Measurements from ENCODE around the gene FCGR1A.
"Not testable (repeated sequence)": the region's sequence is repeated elsewhere in the genome, so short reads cannot be mapped to it uniquely, and the experiment has no call there.

FCGR1A gene

DNA sequence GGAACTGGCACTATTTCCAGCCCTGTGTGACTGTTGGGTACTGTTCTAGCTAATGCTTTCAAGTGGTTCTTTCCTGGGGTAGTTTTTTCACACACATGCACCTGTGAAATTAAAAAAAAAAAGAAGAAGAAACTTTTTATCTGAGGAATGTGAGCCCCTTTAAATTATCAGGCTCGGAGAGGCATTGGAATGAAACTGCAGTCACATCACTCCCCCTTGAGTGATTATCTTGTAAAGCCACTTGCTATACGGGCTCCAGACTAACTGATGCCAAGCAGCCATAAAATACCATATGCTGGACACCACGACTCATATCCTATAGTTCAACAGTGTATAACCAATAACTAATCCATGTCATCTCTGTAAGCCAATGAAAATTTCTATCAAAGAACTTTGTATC lies 5.4 kb upstream of the FCGR1A start:
- DNase-seq (ENCODE audit: low read depth), result not testable (repeated sequence)

DNA sequence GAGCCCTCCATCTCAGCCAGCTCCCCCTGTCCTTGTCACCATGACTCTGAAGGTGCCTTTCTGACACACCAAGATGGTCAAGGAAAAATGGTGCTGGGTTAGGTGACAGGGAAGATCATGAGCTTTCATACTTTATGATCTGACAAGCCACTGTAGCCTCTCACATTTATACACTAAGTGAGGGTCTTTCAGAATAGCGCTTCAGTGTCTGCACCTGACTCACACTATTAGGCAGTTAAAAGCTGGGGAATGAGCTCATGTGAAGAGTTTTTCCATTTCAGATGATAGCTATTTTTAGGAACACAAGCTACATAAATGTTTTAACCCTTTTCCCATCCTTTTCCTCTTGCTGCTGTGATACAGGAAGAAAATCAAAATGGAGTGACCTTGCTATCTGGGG lies 4.2 kb upstream of the FCGR1A start:
- not testable (repeated sequence) for DNase-seq (ENCODE audit: low read depth)

DNA sequence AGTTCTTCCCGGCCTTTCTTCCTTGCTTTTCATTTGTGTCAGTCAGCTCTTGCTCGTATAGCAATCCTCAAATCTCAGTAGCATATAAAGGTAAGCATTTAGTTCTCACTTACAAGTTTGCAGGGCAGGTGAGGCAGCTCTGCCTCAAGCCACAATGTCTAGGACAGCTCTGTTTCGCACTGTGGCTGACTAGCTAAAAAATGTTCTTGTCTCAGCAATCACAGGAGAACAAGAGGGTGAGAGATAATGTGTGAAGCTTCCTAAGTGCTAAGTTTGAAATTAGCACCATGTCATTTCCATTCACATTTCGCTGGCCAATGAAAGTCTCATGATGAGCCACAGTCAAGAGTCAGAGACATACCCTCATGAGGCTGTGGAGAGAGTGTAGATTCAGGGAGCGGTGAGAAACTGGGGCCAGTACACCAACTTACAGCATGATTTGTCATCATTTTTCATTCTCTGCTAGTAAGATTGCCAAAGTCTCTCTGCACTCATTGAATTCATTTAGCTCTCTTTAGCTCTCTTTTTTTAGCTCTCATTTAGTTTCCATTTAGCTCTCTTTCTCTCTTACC lies 995 bp upstream of the FCGR1A start:
- DNase-seq (ENCODE audit: low read depth), result not testable (repeated sequence)

DNA sequence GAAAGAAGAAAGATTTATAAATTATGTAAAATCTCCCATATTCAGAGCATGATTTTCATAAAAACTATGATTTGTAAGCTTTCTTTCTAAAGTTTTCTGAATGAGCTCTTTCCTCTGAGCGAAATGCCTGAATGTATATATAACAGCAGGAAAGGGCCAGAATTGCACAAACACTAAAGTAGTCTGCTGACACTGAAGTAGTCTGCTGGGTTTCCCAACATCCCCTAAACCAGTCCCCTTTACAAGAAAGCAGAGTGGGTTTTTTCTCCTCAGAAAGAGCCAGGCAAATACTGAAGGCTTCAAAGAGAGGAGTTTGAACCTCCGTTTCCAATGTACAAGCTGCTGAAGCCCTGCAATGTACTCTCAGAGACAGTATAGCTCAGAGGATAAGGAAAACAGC lies 795 bp downstream of the FCGR1A start:
- not testable (repeated sequence) for DNase-seq (ENCODE audit: low read depth)

DNA sequence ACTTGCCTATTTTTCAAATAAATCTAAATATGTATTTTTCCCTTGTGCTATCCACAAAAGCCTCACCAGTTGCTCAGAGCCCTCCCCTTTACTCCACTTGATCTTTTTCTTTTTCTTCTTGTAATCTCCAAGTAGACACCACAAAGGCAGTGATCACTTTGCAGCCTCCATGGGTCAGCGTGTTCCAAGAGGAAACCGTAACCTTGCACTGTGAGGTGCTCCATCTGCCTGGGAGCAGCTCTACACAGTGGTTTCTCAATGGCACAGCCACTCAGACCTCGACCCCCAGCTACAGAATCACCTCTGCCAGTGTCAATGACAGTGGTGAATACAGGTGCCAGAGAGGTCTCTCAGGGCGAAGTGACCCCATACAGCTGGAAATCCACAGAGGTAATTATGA lies 1.4 kb downstream of the FCGR1A start:
- not testable (repeated sequence) for DNase-seq (ENCODE audit: low read depth)

DNA sequence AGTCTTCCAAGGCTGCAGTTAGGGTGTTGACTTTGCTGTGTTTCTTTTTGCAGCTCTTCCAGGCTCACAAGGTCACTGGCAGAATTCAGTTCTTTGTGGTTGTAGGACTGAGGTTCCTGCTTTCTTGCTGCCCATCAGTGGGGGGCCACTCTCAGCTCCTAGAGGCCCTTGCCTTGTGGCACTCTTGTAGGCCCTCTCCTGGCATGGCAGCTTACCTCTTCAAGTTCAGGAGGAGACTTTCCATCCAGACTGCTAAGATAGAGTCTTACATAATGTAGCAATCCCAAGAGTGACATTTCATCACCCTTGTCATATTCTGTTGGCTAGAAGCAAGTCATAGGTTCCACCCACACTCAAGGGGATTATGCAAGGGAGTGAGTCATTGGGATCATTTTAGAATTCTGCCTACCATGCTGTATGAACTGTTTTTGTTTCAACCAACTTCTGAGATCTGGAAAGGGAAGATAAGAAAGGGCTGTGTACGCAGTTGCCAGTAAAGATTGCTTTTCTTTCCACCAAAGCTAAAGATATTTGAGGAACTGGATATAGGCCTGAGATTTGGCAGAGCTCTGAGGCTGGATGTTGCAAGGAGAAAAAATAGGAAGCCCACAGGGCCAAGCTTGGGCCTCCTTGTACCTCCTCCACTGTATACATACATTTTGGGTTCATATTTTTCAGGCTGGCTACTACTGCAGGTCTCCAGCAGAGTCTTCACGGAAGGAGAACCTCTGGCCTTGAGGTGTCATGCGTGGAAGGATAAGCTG lies 5.4 kb downstream of the FCGR1A start:
- DNase-seq (ENCODE audit: low read depth), result not testable (repeated sequence)

DNA sequence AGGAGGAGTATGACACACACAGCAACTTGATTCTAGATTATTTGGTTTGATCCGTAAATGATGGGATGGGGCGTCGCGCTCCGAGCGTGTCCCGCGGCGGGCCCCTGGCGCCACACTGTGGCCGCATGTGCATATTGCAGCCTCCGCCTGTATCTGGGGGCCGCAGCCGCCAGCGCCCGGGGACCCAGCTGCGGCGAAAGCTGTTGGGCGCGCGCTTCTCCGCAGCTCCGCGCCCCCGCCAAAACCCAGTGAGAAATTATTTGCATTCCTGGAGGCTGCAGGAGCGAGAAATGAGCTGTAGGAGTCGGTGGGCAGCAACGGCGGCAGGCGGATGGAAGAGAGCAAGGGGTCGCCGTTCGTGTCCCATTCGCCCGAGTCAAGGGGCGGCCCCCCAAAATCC lies 10.0 kb downstream of the FCGR1A start:
- peak; percentile 40 for DNase-seq (ENCODE audit: low read depth)

DNA sequence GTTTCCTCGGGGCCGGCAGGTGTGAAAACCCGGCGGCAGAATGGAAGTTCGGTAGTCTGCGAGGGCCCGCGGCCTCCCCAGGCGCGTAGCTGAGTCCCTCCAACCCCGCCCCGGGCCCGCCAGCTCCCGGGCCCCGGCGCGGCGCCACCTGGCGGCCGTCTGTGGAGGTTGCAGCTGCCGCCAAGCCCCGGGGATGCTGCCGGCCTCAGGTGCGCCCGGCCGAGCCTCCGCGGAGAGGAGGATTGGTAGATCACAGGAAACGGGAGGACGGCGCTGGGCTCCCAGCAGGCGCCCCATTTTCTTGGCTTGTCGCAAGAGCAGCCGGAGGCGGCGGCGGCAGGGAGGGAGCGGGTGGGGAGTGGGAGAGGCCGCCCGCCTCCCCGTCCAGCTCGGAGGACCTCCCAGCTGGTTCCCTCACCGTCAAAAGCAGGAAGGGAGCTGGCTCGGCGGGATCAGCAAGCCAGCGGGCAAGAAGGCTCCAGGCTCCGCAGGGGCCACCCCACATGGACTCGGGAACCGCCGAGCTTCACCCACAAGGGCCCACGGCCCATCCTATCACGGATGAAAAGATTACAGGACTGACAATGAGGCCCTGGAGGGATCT lies 10.5 kb downstream of the FCGR1A start:
- DNase-seq (ENCODE audit: low read depth), result peak; percentile 69

DNA sequence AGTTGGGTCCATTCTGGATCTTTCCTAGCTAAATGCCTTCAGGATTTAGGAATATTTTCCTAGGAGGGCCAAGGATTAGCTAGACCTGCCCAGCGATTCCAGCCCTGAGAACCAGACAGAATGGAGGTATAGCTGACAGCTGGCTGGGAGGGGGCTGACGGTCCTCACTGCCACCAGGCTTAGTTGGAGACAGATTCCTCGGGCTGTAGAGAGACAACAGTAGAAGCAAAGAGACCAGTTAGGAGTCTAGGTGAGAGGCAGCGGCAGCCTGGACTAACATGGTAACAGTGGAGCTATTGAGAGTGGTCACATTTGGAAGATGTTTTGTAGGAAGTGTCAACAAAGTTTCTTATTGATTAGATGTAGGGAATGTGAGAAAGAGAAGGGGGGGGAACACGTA lies 11.4 kb downstream of the FCGR1A start:
- DNase-seq (ENCODE audit: low read depth), result not testable (repeated sequence)

DNA sequence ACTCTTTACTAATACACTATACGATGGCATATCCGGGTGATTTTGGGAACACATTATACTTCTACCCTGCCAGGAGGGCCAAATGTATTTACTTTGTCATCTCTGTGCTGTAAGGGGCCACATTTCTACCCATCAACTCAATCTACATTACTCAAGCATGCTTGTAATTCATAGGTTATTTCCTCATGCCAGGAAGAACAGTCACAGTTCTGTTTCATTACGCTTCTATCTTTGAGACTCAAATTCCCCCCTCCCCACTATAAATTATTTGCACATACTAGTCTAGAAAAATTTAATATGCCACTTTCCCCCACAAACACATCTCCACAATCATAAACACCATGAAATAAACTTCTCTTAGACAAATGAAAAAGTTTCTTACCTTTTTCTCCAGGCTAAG lies 19.1 kb downstream of the FCGR1A start:
- DNase-seq (ENCODE audit: low read depth), result not testable (repeated sequence)

DNA sequence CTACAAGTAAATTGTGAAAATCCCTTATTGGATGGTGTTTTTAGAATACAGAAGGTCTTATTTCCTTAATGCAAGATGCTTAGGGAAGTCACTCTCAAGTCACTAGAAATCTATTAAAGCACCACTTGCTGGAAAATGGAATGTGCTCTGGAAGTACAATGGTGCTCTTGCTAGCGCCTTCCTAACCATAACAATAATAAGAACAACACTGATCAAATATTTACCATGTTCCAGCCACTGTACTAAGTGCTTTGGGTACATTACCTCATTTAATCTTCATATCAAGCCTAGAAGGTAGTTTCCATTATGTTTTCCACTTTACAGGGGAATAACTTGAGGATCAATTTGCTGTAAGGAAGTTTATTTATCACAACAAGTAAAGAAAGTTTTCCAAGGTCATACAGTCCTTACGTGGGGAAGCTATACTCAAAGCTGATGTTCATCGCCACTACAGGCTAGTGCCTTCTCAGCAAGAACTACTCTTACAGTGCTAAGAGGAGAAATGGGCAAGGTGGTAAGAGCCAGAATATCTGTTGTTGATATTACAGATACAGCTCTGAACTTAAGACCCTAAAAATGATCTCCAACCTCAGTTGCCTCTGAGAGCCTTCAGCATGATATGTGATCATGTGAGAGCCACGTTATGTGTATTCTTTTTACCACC lies 22.1 kb downstream of the FCGR1A start:
- not testable (repeated sequence) for DNase-seq (ENCODE audit: low read depth)

DNA sequence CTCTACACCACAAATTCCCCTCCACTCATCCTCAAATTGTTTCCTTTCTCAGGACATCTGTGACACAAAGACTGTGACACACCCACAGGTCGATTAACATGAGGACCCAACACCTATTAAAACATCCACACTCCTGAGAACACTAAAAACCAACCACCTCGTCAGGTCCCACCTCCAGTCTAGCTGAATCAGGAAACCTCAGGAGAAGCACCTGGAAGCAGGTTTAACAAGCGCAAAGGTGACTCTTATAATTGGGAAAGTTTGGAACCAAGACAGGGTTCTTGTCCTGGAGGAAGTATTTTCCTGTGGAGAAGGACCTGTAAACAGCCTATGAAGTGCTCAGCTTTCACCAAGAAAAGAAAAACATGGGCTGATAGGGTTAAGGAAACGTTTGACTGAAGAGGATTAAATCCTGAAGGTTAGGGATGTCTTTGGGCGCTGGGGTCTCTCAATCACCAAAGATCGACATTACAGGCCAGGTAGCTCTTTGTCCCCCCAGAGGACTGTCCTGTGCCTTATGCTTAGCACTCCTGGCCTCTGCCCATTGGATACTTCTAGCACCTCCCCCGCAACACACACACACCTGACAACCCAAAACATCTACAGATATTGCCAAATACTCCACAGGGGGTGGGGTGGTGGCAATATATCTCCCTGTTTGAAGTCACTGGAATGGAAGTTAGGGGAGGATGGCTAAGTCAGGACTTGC lies 28.4 kb downstream of the FCGR1A start:
- DNase-seq (ENCODE audit: low read depth), result not testable (repeated sequence)

DNA sequence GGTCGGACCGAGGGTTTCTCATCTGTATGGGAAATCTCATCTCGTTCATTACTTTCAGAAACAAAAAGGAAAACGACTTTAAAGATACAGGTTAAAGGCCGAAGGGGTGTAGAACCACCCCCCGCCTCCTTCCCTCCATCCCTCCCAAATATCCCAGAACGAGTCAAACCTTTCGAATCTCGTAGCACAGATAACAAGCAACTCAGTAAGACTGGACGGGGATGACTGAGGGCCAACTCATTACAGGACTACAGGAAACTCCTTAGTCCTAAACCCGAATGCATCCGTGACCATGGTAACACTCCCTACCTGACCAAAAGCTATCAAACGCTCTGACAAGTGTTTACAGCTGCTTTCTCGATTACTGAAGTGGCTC lies 29.0 kb downstream of the FCGR1A start:
- DNase-seq (ENCODE audit: low read depth), result not testable (repeated sequence)

DNA sequence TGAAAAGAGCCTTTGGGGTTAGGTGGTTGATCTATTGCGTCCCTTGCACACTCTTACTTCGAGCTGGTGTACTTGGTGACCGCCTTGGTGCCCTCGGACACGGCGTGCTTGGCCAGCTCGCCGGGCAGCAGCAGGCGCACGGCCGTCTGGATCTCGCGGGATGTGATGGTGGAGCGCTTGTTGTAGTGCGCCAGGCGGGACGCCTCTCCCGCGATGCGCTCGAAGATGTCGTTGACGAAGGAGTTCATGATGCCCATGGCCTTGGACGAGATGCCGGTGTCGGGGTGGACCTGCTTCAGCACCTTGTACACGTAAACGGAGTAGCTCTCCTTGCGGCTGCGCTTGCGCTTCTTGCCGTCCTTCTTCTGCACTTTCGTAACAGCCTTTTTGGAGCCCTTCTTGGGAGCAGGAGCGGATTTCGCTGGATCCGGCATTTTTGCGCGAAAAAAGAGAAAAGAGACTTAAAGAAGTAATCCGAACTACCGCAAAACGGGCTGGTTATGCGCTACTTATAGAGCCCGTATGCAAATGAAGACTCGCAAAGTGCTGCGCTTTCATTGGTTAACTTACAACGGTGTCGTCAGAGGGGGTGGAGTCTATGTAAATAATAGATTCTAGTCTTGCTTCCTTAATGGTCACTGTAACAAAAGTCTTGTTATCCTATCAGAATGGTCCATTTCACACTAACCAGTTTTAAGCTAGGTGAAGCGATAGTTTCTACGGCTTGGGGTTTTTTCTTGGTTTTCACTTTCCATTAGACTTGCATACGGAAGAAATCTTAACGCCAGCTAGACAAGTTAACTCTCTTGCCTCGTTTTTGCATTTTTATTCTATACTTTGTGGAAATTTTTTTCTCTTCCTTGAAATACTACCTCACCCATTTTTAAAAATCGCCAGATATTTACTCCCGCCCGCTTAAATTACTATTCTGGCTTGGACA lies 29.7 kb downstream of the FCGR1A start:
- peak; percentile 52 for DNase-seq (ENCODE audit: low read depth)

DNA sequence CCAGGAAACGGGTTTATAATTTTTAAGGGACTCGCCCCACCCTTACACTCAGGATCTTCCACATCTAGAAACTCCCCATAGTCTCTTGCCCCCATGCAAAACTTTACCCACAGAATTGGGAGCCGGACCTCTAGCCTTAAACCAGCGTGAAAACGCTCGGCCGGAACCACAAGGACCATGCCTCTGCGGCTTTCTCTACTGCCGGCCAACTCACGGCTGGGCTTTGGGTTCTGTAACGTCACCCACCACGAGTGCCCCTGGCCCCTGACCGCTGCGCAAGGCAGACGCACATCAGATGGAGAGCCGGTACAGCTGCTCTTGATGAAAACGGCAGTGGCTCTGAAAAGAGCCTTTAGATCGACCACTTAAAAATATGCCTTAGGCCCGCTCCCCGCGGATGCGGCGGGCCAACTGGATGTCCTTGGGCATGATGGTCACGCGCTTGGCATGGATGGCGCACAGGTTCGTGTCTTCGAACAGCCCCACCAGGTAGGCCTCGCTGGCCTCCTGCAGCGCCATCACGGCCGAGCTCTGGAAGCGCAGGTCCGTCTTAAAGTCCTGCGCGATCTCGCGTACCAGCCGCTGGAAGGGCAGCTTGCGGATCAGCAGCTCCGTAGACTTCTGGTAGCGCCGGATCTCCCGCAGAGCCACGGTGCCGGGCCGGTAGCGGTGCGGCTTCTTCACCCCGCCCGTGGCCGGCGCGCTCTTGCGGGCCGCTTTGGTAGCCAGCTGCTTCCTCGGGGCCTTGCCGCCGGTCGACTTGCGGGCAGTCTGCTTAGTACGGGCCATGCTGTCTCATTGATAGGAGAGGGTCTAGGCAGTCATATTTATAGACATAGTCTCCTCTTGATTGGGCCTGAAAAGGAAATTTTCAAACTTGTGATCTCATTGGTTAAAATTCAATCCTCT lies 30.7 kb downstream of the FCGR1A start:
- not testable (repeated sequence) for DNase-seq (ENCODE audit: low read depth)

DNA sequence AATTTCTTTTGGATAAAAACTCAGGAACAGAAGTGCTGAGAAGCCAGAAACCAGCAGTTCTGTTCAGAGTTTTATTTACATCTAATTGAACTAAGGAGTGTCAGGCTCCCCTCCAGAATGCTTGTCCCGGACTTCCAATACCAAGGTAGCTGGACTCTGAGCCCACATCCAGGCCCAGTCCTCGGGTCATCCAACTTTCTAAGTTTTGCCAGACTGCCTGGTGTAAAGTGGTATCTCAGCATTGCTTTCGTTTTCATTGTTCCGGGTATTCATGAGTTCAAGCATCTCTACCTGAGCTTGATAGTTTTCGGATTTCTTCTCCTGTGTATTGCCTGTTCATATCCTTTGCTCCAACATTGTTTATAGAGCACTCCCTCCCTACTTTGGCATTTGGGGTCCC lies 37.9 kb downstream of the FCGR1A start:
- not testable (repeated sequence) for DNase-seq (ENCODE audit: low read depth)

DNA sequence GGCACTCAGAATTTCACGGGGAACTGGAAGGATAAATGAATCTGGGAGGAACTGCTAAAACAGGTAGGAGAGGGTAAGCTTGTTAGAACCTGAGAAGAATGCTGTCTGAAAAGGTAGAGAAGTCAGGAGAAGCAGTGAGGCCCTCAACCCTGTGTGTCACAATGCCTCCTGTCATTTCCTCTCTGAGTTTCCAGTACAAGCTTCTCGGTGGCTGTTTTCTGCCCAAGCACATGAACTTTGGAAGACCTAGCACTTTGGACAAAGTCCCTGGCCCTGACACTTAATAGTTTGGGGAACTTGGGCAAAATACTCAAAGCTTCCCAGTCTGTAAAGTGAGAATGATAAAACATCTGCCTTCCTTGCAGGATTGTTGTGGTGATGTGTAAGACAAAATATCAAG lies 44.1 kb downstream of the FCGR1A start:
- DNase-seq (ENCODE audit: low read depth), result not testable (repeated sequence)

DNA sequence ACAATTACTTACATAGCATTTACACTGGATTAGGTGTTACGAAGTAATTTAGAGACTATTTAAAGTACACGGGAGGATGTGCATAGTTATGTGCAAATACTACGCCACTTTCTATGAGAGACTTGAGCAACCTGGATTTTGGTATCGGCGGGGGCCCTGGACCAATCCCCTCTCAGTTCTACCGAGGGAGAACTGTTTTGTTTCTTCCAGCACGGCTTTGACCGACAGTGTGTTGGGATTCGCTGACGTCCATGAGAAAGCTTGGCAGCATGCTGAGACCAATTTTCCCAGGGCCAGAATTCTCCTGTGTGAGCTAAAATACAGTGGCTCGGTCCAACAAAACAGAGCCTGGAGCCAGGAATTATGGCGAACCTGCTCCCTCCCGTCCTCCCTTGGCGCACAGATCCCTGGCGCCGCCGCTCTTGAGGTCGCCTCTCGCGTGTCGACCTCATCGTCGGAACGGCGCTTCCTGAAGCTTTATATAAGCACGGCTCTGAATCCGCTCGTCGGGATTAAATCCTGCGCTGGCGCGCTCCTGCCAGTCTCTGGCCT lies 49.3 kb downstream of the FCGR1A start:
- not testable (repeated sequence) for DNase-seq (ENCODE audit: low read depth)

DNA sequence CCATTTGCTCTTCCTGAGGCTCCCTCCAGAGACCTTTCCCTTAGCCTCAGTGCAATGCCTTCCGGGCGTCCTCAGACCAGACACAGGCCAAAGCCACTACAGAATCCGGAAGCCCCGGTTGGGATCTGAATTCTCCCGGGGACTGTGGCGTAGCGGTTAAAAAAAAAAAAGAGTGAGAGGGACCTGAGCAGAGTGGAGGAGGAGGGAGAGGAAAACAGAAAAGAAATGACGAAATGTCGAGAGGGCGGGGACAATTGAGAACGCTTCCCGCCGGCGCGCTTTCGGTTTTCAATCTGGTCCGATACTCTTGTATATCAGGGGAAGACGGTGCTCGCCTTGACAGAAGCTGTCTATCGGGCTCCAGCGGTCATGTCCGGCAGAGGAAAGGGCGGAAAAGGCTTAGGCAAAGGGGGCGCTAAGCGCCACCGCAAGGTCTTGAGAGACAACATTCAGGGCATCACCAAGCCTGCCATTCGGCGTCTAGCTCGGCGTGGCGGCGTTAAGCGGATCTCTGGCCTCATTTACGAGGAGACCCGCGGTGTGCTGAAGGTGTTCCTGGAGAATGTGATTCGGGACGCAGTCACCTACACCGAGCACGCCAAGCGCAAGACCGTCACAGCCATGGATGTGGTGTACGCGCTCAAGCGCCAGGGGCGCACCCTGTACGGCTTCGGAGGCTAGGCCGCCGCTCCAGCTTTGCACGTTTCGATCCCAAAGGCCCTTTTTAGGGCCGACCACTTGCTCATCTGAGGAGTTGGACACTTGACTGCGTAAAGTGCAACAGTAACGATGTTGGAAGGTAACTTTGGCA lies 50.0 kb downstream of the FCGR1A start:
- DNase-seq (ENCODE audit: low read depth), result not testable (repeated sequence)

Measured in activated T-helper 9 cell treated with anti-CD3 and anti-CD28 coated beads, Interleukin-2, amount 50 U/mL, for 16 hours (primary cell).